NOMO-1 treated with dmso at 0.1 percent for 144 hours (cell line): ENCODE results near the gene SHC3.
A peak's percentile ranks its signal among the peaks of the same experiment; 100 is the strongest.

ENCODE experiments used
- DNase-seq: peaks from one replicate; lab custom pipeline; 2025; ENCODE audit not compliant: unreplicated experiment; lab: John Stamatoyannopoulos, UW

The SHC3 gene

DNA sequence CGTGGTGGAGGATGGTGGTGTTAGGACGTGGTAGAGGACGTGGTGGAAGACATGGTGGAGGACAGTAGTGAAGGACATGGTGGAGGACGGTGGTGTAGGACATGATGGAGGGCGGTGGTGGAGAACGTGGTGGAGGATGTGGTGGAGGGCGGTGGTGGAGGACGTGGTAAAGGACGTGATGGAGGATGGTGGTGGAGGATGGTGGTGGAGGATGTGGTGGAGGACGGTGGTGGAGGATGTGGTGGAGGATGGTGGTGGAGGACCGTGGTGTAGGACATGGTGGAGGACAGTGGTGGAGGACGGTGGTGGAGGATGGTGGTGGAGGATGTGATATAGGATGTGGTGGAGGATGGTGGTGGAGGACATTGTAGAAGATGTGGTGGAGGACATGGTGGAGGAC is 119.7 kb downstream of the SHC3 start:
- no peak for DNase-seq

DNA sequence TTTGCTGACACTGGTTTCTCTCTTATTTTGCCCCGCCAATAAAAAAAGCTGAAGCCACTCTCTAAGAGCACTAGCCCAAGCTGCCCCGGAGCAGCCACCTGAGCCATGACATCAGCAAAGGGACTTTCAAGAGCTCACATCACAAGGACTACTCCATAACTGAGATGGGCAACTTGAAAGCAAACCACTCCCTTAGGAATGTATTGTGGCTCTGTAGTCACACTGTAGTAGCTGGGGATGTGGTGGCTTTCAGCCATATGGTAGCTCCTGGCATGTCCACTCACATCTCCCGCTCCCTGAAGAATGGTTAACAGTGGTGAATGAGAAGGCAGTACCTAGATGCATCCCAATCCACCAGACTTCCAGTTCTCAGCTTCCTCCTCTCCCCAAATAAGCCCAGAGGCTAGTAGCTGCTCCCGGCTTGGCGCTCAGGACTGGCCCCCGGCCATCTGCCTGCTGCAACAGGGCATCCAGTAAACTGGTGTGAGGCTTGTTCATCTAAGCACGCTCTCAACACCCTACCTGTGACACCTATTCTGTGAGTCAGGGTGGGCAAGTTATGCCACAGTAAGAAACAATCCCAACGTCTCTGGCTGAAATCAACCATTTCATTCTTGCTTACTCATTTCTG is 123.6 kb downstream of the SHC3 start:
- no peak for DNase-seq

DNA sequence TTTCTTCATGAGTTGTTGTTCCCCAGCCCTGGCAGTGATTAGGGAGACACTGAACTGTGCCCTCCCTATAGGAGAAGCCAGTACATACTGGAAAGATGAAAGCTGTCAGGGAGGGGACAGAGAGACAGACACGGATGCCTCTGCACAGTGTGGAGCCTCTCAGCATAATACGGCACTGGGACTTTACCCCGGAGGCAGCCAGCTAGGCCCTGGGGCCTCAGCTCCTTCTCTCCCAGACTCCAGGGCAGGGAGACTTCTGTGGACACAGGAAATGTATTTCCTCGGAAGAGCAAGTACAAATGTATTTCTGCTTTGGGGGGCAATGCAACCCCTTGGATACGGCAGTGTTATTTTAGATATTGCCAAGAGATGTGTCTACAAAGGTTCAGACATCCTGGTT is 125.3 kb downstream of the SHC3 start:
- no peak for DNase-seq

DNA sequence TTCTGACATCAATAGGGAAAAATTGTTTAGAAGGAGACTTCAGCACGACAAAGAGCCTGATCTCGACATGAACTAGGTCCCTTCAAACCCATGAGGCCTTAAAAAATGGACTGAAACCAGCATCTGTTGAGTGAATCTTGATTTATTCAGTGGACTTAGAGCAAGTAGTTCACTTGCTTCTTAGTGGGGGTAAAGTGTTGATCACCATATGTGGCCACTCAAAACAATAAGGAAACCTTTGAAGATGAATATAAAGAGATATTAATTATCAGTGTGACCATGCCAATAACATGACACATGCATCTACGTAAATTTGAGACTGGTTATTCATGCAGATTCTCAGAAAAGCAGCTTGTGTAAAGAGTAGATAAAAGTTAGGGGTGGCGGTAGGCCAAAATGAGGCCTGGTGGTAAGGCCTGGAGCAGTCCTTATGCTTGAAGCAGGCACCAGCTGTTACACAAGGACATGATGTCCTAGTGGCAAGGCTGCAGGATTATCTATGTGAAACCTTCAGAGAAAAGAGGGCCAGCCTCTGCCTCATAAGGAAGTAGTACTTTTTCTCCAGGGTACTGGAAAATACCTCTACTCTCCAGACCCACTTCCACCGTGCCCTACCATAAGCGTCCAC is 126.0 kb downstream of the SHC3 start:
- DNase-seq: no peak

DNA sequence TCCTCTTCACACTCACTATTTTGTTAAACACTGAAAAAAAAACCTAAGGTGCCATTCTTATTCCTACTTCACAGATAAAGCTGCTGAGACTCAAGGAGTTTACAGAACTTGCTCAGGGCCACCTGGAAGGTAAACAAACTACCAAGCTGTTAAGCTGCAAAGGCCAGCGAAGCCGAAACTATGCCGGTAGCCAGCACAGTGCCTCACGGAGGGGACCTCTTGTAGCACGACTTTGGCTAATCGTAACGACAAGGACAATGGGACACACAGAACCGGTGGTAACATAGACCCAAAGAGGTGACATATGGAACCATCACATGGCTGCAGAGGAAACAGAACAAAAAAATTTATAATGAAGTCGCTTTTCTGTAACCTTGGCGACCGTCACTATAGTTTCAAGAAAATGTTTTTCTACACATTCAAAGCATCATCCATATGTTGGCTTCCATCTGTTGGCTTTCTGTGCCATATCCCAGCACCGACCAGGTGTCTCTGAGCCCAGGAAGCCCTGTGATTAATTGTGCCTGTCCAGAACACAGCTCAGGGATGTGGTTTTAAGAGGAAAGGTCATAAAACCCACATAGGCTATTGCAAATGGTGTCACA is 127.1 kb downstream of the SHC3 start:
- no peak for DNase-seq

DNA sequence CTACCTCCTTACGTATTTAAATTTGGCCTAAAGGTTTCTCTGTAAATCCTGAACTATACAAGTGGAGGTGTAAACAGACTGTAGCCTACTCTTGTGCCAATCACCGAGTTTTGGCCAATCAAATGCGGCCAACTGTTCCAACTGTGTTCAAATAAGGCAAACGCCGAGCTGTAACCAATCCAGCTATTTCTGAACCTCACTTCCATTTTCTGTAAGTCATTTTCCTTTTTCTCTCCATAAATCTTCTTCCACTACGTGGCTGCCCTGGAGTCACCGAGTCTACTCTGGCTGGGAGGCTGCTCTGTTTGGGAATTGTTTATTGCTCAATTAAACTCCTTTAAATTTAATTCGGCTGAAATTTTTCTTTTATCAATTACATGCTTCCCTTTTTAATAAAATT is 129.0 kb downstream of the SHC3 start:
- DNase-seq: no peak

GRCh38 chr9:89048616-89049015 is 130.0 kb downstream of the SHC3 start:
- DNase-seq: no peak

DNA sequence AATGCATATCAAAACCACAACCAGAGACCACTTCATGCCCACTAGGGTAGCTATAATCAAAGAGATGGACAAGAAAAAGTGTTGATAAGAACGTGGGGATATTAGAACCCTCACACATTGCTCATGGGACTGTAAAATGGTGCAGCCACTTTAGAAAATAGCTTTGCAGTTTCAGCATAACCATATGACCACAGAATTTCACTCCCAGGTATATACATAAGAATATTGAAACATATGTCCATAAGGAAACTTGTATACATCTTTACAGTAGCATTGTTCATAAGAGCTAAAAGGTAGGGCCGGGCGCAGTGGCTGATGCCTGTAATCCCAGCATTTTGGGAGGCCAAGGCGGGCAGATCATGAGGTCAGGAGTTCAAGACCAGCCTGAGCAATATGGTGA is 131.0 kb downstream of the SHC3 start:
- no peak for DNase-seq

- DNase-seq: no peak
Observed at GRCh38 chr9:89046832-89047231, 131.8 kb downstream of the SHC3 start.

DNA sequence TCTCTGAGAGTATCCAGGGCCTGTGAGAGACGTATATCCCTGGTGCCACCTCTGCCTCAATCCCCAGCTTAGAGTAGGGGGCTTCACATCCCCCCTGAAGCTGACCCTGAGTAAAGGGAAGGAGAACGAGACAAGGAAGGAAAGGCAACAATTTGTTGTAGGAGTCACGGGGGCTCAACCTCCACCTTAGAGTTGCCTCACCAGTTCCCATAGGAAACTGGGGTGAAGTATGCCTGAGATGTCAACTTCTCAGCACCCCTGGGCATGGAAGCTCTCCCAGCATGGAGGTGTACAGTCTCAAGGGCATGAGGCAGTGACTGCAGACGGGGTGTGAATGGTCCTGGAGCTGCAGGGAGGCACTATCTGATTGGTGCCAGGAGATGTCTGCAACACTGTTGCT is 133.7 kb downstream of the SHC3 start:
- DNase-seq: no peak

DNA sequence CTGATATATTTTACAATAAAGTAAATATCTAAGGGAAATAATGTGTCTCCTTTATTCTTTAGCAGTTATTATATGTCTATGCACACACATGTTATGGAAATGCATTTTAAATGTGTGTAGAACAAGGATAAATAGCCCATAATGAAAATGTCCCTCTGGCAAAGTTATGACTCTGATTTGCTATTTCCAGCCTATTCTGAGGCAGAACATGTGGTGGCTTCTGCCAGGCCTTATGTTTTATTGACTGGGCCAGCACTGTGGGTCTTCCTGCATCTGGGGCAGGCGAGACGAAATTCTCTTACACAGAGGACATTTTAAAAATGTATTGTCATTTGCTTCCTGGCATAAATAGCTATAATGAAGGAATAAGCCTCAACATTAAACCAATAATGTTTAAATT is 134.5 kb downstream of the SHC3 start:
- DNase-seq: no peak

- no peak for DNase-seq
Observed at GRCh38 chr9:89042984-89043383, 135.6 kb downstream of the SHC3 start.

DNA sequence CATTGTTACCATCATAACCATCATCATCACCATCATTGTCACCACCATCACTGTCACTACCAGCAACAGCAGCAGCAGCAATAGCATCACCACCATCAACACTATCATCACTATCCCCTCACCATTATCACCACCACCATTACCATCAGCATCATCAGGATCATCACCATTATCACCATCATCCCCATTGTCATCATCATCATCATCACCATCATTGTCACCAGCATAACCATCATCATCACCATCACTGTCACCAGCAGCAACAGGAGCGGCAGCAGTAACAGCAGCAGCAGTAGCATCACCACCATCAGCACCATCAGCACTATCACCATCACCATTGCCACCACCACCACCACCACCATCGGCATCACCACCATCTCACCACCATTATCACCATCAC is 139.0 kb downstream of the SHC3 start:
- DNase-seq: no peak

GRCh38 chr9:89039104-89039465 is 139.5 kb downstream of the SHC3 start:
- DNase-seq: no peak

DNA sequence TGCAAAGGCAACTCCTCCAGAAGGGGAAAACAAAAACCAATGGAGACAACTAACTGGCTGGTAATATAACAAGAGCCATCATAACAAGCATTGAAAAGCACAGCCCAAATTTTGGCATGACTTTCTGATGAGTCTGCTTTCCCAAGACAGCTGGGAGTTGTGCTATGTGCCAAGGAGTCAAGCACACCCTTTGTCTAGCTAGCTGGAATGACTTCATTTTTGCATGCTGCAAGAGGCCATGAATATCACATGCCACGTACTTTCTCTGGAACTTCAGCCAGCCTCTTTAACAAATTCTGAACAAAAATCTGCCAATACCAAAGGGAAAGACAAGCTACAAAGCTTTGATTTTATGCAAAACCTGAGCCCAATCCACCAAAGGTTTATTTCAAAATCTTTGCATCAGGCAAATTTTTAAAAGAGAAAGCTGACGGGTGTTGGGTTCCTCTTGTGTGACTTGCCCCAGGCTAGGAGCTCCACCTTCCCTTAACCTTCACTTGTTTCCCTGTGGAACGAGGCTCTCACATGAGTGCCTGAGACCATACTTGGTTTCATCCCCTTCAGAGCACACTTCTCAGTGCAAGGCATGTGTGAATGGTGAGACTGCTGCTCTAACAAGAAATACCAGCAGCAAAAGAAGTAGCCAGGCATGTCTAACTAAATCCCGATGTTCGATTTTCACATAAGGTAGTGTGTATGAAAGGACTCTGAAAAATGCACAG is 140.1 kb downstream of the SHC3 start:
- DNase-seq: no peak

DNA sequence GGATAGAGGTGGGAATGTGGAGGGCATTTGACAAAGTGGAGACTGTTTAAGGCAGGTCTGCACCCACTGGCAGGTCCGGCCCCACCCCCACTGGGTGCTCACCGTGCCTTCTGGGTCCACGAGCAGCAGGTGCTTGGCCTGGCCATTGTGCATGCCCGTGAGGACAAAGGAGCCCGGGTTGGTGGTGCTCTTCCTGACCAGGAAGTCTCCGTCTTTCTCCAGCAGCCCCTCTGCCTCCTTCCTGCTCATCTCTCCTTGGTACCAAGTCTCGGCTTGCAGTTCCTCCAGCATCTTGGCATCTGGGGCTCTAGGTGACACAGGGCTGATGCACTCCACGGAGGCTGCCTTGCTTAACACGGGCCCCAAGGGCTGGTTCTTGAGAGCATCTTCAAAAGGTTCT is 140.7 kb downstream of the SHC3 start:
- no peak for DNase-seq

GRCh38 chr9:89037346-89037745 is 141.3 kb downstream of the SHC3 start:
- no peak for DNase-seq

GRCh38 chr9:89036891-89037290 is 141.7 kb downstream of the SHC3 start:
- peak; percentile 69 for DNase-seq

GRCh38 chr9:89036383-89036782 is 142.2 kb downstream of the SHC3 start:
- no peak for DNase-seq

DNA sequence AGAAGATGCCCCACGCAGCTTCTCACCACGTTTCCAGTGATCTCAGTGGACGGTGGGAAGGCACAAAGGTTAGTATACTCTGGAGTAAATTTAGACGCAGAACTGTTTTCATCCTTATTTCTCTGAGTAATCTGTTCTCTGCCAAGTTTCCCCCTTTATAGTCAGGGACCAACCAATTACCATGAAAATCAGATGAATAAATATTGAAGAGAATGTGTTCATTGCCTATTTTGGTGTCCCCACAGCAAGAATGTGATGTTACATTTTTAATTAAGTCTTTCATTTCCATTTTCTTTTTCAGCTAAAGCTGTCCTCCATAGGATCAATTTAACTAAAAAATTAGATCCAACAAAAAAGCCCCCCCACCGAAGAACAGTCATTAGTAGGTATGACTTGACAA is 146.0 kb downstream of the SHC3 start:
- DNase-seq: no peak

DNA sequence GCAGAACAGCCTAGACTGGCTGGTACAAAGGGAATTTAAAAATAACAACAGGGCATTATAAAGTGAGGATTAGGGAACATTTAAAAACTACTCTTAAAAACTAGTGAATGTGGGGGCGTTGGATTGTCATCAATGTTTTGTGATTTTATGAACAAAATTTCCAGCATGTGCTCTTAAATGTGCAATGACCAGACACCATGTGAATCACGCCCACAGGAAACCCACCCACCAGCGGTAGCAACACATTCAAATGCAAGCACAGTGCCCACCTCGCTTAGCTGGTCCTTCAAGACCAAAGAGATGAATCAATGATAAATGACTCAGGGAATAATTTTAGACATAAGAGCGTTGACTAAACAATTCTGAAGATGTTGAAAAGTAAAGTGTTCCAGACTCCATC is 146.4 kb downstream of the SHC3 start:
- no peak for DNase-seq

DNA sequence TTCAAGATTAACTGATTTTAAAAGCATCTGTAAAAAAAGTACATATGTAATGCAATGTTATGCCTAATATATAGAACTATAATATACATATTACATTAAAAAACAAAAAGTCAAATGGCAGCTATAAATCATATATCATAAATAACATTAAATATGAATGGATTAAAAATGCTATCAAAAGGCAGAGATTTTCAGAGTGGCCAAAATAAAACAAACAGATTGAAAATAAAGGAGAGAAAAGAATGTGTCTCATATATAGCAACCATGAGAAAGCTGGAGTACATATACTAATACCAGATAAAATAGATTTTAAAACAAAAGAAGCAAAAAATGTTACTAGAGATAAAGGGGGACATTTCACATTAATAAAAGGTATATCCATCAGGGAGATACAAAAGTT is 148.8 kb downstream of the SHC3 start:
- no peak for DNase-seq
